Caco-2 (cell line): ENCODE data around the gene PARD3. TPM values are rescaled to one million over a fixed set of nuclear protein-coding genes. Genes with fewer than 3 reads are reported as not detected.

Experiments
- BruUV-seq: library from RNA; stranded (reverse); fragments of 400-500 nt; replicated peaks from 2 replicates; lab custom pipeline; 2021; lab: Mats Ljungman, UMichigan
- CTCF ChIA-PET: fragments of 300-600 bp; sonication (Branson Sonifier 250); formaldehyde crosslinking; loops from one replicate; lab custom pipeline; 2022; ENCODE audit warnings: antibody characterized with exemption; lab: Charles Lee
- POLR2A ChIA-PET: fragments of 300-600 bp; sonication (Branson Sonifier 250); formaldehyde crosslinking; loops from one replicate; lab custom pipeline; 2022; ENCODE audit warnings: antibody characterized with exemption; lab: Charles Lee
- DNase-seq, 2 experiments: peaks; one replicate each; pipeline versions ENCODE4 v3.0.0 to v3.0.0-alpha.2; 2020 to 2022
- H3K27me3 ChIP-seq: replicated peaks from 2 replicates; pipeline ENCODE4 v1.6.0; 2011; ENCODE audit warnings: low read length; ENCODE audit not compliant: control insufficient read depth, insufficient read depth
- H3K36me3 ChIP-seq: 2 replicates; pipeline ENCODE4 v1.5.1; 2011; ENCODE audit warnings: low read length; ENCODE audit not compliant: control insufficient read depth, insufficient read depth
- H3K4me1 ChIP-seq: fragments of 250-450 bp; sonication (Bioruptor Pico); 2 replicates; pipeline ENCODE4 v1.5.1; 2020; ENCODE audit warnings: mild to moderate bottlenecking
- H3K4me3 ChIP-seq: 2 replicates; pipeline ENCODE4 v1.5.1; 2011; ENCODE audit warnings: low read depth, mild to moderate bottlenecking, control low read depth, low read length
- H3K9me3 ChIP-seq: fragments of 250-450 bp; sonication (Bioruptor Pico); 2 replicates; pipeline ENCODE4 v1.5.1; 2020; ENCODE audit warnings: mild to moderate bottlenecking, moderate library complexity
- H3K27ac Mint-ChIP-seq: one replicate; pipeline ENCODE4 v1.8.0; 2022; ENCODE audit warnings: mixed read lengths; ENCODE audit not compliant: unreplicated experiment
- H3K27me3 Mint-ChIP-seq: one replicate; pipeline ENCODE4 v1.8.0; 2022; ENCODE audit warnings: mixed read lengths; ENCODE audit not compliant: insufficient read depth, unreplicated experiment
- H3K36me3 Mint-ChIP-seq: one replicate; pipeline ENCODE4 v1.8.0; 2022; ENCODE audit warnings: mild to moderate bottlenecking, mixed read lengths; ENCODE audit not compliant: insufficient read depth, unreplicated experiment
- H3K4me1 Mint-ChIP-seq: one replicate; pipeline ENCODE4 v1.8.0; 2022; ENCODE audit warnings: low read depth, mixed read lengths; ENCODE audit not compliant: unreplicated experiment
- H3K4me3 Mint-ChIP-seq: one replicate; pipeline ENCODE4 v1.8.0; 2022; ENCODE audit warnings: mild to moderate bottlenecking, moderate library complexity, mixed read lengths; ENCODE audit not compliant: unreplicated experiment
- H3K9me3 Mint-ChIP-seq: one replicate; pipeline ENCODE4 v1.8.0; 2022; ENCODE audit warnings: mixed read lengths; ENCODE audit not compliant: unreplicated experiment
- intact Hi-C: fragments of 100-400 bp; cut with micrococcal nuclease; formaldehyde crosslinking; loops from one replicate; pipeline ENCODE4 v1.10.0; 2022; ENCODE audit not compliant: unreplicated experiment
- total RNA-seq: library from RNA; stranded (reverse); gene quantifications from 2 replicates; pipeline ENCODE4 v1.2.3, GENCODE V29; 2022
- TF ChIP-seq, protein P1 (sequence below), 2 experiments: fragments of 200-600 bp in 1 of 2; IDR thresholded peaks; 1 replicate in 1 of 2; 2 replicates in 1 of 2; pipeline versions ENCODE4 v1.5.1 to v1.8.0; 2011 to 2022; ENCODE audit warnings: antibody characterized with exemption in 1 of 2, control low read depth in 1 of 2, inconsistent platforms in 1 of 2, low read depth in 1 of 2, low read length in 1 of 2, mild to moderate bottlenecking in 1 of 2, moderate library complexity in 1 of 2; ENCODE audit not compliant: insufficient read depth in 1 of 2, severe bottlenecking in 1 of 2, unreplicated experiment in 1 of 2

Gene PARD3
- total RNA-seq, 1 experiment from 2014 or later, result 80.7 TPM

DNA sequence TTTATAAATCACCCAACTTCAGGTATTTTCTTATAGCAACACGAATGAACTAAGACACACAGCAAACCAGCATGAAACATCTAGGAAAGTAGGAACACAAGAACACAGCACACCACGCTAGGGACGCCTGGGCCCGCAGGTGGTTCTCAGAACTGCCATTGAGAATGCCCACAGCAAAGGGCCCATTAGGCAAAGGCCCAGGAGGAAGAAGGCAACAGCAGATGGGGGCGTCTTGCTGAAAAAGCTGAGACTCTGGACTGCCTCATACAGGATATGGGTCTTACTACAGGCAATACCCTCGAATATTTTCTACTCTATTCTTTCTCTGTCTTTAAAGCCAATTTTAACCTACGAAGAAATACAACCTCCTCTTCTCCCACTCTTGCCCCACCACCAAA, 77.3 kb downstream of the PARD3 start:
- ChIA-PET CTCF (no interaction called here), POLR2A (no interaction called here)
- Mint-ChIP-seq H3K27me3 (no peaks in the 10 kb centered on the region), H3K9me3 (no peaks in the 10 kb centered on the region), H3K4me3 (peak overlapping the region; percentile 66), H3K4me1 (peaks cover 50% of the 10 kb centered on the region), H3K27ac (peak overlapping the region; percentile 76), H3K36me3 (peaks cover under 1% of the 10 kb centered on the region)
- no peaks in the 10 kb centered on the region for H3K9me3 ChIP-seq
- no peaks in the 10 kb centered on the region for H3K27me3 ChIP-seq
- H3K36me3 ChIP-seq, result no peaks in the 10 kb centered on the region
- BruUV-seq, result no TSS peak
- TF ChIP-seq, protein P1, sequence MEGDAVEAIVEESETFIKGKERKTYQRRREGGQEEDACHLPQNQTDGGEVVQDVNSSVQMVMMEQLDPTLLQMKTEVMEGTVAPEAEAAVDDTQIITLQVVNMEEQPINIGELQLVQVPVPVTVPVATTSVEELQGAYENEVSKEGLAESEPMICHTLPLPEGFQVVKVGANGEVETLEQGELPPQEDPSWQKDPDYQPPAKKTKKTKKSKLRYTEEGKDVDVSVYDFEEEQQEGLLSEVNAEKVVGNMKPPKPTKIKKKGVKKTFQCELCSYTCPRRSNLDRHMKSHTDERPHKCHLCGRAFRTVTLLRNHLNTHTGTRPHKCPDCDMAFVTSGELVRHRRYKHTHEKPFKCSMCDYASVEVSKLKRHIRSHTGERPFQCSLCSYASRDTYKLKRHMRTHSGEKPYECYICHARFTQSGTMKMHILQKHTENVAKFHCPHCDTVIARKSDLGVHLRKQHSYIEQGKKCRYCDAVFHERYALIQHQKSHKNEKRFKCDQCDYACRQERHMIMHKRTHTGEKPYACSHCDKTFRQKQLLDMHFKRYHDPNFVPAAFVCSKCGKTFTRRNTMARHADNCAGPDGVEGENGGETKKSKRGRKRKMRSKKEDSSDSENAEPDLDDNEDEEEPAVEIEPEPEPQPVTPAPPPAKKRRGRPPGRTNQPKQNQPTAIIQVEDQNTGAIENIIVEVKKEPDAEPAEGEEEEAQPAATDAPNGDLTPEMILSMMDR (IDR thresholded peaks at IDR 0.05; ENCODE audit: insufficient read depth in 1 of 2, low read depth in 1 of 2, low read length in 1 of 2, severe bottlenecking in 1 of 2, unreplicated experiment in 1 of 2), result no peak
- H3K4me1 ChIP-seq, result peaks cover 56% of the 10 kb centered on the region
- no peak for DNase-seq
- H3K4me3 ChIP-seq, result no peak overlapping the region
- intact Hi-C loops, result no loop called here

GRCh38 chr10:34736976-34737771, 77.9 kb downstream of the PARD3 start:
- POLR2A ChIA-PET, result no interaction called here
- intact Hi-C loops, result no loop called here
- Mint-ChIP-seq H3K9me3 (no peaks in the 10 kb centered on the region), H3K27ac (peak overlapping the region; percentile 76), H3K36me3 (no peaks in the 10 kb centered on the region), H3K27me3 (no peaks in the 10 kb centered on the region), H3K4me1 (peaks cover 55% of the 10 kb centered on the region), H3K4me3 (peak overlapping the region; percentile 66)
- CTCF ChIA-PET, result no interaction called here
- Histone ChIP-seq H3K36me3 (no peaks in the 10 kb centered on the region), H3K4me3 (peak overlapping the region; percentile 5; the same call in 1 of the 2 replicates), H3K4me1 (peaks cover 62% of the 10 kb centered on the region), H3K9me3 (no peaks in the 10 kb centered on the region), H3K27me3 (no peaks in the 10 kb centered on the region)
- no TSS peak for BruUV-seq
- TF ChIP-seq, protein P1 (IDR thresholded peaks at IDR 0.05; ENCODE audit: insufficient read depth in 1 of 2, low read depth in 1 of 2, low read length in 1 of 2, severe bottlenecking in 1 of 2, unreplicated experiment in 1 of 2), result no peak
- DNase-seq, result peak; percentile 46 to 48

- TF ChIP-seq, protein P1 (IDR thresholded peaks at IDR 0.05; ENCODE audit: insufficient read depth in 1 of 2, low read depth in 1 of 2, low read length in 1 of 2, severe bottlenecking in 1 of 2, unreplicated experiment in 1 of 2), result no peak
- peaks cover 74% of the 10 kb centered on the region for H3K4me1 ChIP-seq
- Mint-ChIP-seq H3K4me1 (peaks cover 66% of the 10 kb centered on the region), H3K36me3 (no peaks in the 10 kb centered on the region), H3K9me3 (no peaks in the 10 kb centered on the region), H3K4me3 (no peak overlapping the region), H3K27me3 (no peaks in the 10 kb centered on the region), H3K27ac (no peak overlapping the region)
- no peak for DNase-seq
- CTCF ChIA-PET, result no interaction called here
- H3K4me3 ChIP-seq, result no peak overlapping the region
- H3K27me3 ChIP-seq, result no peaks in the 10 kb centered on the region
- no TSS peak for BruUV-seq
- H3K9me3 ChIP-seq, result no peaks in the 10 kb centered on the region
- POLR2A ChIA-PET, result no interaction called here
- intact Hi-C loops, result loop anchor here (5.0 kb wide), 2 partner anchors 53 to 68 kb away; no protein-coding TSS in a partner anchor
- no peaks in the 10 kb centered on the region for H3K36me3 ChIP-seq
These were observed 80.2 kb downstream of the PARD3 start for GRCh38 chr10:34734918-34735317.
